ENCODE data around the gene RNU7-1. TPM values are rescaled to one million over a fixed set of nuclear protein-coding genes. Genes with fewer than 3 reads are reported as not detected.

RNU7-1 gene
- total and polyA plus RNA-seq, 9 of the 15 experiments (the other 6 are each of a cell fraction or from before 2014, with no cell fraction given) = not detected

DNA sequence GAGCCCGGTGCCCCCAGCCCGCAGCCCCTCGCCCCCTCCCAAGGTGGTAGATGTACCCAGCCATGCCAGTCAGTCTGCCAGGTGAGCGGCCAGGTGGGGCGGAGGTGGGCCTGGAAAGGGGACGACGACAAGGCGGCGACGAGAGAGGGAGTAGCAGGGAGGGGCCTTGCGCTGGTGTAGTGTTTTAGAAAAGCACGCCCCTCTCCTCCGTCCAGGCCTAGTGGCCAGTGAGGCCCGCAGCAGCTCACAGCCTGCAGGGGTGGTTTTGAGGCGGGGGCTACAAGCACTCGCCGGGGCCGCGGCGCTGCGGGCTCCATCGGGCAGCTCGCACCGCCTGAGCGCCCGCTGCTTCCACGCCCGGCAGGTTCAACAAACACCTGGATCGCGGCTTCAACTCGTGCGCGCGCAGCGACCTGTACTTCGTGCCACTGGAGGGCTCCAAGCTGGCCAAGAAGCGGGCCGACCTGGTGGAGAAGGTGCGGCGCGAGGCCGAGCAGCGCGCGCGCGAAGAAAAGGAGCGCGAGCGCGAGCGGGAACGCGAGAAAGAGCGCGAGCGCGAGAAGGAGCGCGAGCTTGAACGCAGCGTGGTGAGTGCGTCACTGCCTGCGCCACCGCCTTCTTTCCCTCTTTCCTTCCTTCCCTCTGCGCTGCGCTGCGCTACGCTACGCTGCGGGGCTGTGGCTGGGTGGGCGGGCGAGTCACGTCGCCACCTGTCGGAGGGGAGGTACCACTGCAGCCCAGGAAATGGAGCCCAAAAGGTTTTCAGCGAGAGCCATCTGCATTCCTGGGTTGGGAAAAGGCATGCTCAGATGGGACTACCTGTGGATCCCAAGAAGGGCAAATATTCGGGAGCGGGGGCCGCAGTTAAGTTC, 5.9 kb upstream of the RNU7-1 start (continued):
- TF ChIP-seq TAF1 (IDR thresholded peaks at IDR 0.05; ENCODE audit: control insufficient read depth, extremely low read depth, insufficient read depth, low read length, severe bottlenecking) (peak; percentile 63), SPI1 (IDR thresholded peaks at IDR 0.05; ENCODE audit: borderline replicate concordance, low read depth, low read length) (no peak), ASH1L (IDR thresholded peaks at IDR 0.05; ENCODE audit: borderline replicate concordance, low read depth, partially characterized antibody) (no peak), ZNF134 (CRISPR knock-in tag; conservative IDR thresholded peaks at IDR 0.05) (no peak), NFE2L1 (tag; IDR thresholded peaks at IDR 0.05; ENCODE audit: borderline replicate concordance, low read depth) (no peak), TAF7 (tag; IDR thresholded peaks at IDR 0.05) (no peak), EHMT2 (IDR thresholded peaks at IDR 0.05) (no peak), MTA3 (IDR thresholded peaks at IDR 0.05; ENCODE audit: borderline replicate concordance) (peak; percentile 74; the same call in 1 of the 2 replicates), IFI16 (CRISPR knock-in tag; IDR thresholded peaks at IDR 0.05) (no peak), PCBP1 (IDR thresholded peaks at IDR 0.05; ENCODE audit: low read depth, low read length, poor library complexity, severe bottlenecking) (no peak), SETDB1 (IDR thresholded peaks at IDR 0.05; ENCODE audit: low read length) (peak; percentile 70)
- TF ChIP-seq, protein P1, sequence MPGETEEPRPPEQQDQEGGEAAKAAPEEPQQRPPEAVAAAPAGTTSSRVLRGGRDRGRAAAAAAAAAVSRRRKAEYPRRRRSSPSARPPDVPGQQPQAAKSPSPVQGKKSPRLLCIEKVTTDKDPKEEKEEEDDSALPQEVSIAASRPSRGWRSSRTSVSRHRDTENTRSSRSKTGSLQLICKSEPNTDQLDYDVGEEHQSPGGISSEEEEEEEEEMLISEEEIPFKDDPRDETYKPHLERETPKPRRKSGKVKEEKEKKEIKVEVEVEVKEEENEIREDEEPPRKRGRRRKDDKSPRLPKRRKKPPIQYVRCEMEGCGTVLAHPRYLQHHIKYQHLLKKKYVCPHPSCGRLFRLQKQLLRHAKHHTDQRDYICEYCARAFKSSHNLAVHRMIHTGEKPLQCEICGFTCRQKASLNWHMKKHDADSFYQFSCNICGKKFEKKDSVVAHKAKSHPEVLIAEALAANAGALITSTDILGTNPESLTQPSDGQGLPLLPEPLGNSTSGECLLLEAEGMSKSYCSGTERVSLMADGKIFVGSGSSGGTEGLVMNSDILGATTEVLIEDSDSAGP (CRISPR knock-in tag; IDR thresholded peaks at IDR 0.05) = 0 out of 2 replicates have a peak, but pooled peaks have one; percentile 58
- TF ChIP-seq, protein P2, sequence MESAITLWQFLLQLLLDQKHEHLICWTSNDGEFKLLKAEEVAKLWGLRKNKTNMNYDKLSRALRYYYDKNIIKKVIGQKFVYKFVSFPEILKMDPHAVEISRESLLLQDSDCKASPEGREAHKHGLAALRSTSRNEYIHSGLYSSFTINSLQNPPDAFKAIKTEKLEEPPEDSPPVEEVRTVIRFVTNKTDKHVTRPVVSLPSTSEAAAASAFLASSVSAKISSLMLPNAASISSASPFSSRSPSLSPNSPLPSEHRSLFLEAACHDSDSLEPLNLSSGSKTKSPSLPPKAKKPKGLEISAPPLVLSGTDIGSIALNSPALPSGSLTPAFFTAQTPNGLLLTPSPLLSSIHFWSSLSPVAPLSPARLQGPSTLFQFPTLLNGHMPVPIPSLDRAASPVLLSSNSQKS (CRISPR knock-in tag; IDR thresholded peaks at IDR 0.05) = no peak
- TF ChIP-seq, protein P3, sequence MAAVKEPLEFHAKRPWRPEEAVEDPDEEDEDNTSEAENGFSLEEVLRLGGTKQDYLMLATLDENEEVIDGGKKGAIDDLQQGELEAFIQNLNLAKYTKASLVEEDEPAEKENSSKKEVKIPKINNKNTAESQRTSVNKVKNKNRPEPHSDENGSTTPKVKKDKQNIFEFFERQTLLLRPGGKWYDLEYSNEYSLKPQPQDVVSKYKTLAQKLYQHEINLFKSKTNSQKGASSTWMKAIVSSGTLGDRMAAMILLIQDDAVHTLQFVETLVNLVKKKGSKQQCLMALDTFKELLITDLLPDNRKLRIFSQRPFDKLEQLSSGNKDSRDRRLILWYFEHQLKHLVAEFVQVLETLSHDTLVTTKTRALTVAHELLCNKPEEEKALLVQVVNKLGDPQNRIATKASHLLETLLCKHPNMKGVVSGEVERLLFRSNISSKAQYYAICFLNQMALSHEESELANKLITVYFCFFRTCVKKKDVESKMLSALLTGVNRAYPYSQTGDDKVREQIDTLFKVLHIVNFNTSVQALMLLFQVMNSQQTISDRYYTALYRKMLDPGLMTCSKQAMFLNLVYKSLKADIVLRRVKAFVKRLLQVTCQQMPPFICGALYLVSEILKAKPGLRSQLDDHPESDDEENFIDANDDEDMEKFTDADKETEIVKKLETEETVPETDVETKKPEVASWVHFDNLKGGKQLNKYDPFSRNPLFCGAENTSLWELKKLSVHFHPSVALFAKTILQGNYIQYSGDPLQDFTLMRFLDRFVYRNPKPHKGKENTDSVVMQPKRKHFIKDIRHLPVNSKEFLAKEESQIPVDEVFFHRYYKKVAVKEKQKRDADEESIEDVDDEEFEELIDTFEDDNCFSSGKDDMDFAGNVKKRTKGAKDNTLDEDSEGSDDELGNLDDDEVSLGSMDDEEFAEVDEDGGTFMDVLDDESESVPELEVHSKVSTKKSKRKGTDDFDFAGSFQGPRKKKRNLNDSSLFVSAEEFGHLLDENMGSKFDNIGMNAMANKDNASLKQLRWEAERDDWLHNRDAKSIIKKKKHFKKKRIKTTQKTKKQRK (IDR thresholded peaks at IDR 0.05; ENCODE audit: borderline replicate concordance, low read depth, low read length) = no peak
- TF ChIP-seq, protein P4, sequence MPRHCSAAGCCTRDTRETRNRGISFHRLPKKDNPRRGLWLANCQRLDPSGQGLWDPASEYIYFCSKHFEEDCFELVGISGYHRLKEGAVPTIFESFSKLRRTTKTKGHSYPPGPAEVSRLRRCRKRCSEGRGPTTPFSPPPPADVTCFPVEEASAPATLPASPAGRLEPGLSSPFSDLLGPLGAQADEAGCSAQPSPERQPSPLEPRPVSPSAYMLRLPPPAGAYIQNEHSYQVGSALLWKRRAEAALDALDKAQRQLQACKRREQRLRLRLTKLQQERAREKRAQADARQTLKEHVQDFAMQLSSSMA (CRISPR knock-in tag; IDR thresholded peaks at IDR 0.05) = peak; percentile 72; the same call in 1 of the 2 replicates
- TF ChIP-seq, protein P5, sequence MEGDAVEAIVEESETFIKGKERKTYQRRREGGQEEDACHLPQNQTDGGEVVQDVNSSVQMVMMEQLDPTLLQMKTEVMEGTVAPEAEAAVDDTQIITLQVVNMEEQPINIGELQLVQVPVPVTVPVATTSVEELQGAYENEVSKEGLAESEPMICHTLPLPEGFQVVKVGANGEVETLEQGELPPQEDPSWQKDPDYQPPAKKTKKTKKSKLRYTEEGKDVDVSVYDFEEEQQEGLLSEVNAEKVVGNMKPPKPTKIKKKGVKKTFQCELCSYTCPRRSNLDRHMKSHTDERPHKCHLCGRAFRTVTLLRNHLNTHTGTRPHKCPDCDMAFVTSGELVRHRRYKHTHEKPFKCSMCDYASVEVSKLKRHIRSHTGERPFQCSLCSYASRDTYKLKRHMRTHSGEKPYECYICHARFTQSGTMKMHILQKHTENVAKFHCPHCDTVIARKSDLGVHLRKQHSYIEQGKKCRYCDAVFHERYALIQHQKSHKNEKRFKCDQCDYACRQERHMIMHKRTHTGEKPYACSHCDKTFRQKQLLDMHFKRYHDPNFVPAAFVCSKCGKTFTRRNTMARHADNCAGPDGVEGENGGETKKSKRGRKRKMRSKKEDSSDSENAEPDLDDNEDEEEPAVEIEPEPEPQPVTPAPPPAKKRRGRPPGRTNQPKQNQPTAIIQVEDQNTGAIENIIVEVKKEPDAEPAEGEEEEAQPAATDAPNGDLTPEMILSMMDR (IDR thresholded peaks at IDR 0.05 in 2 of 3, conservative IDR thresholded peaks at IDR 0.05 in 1 of 3; ENCODE audit: insufficient read depth in 2 of 3, low read depth in 1 of 3, low read length in 3 of 3) = peak; percentile 82 to 91 (median 86)

Data from K562 (cell line).